Kidney (tissue), 14 donors: ENCODE data around the gene LRRC28. TPM values are rescaled to one million over a fixed set of nuclear protein-coding genes. Genes with fewer than 3 reads are reported as not detected.
A peak's percentile ranks its signal among the peaks of the same experiment; 100 is the strongest.

Source experiments
- DNase-seq, 5 donors: peaks; one replicate each; pipeline ENCODE4 v3.0.0-alpha.2; 2013 to 2020
- FAIRE-seq: peaks from 2 replicates; lab custom pipeline; 2012; peaks lifted over from hg19 to GRCh38; lab: Jason Lieb, UNC
- H3K27ac ChIP-seq, 2 donors: one replicate each; pipeline ENCODE4 v1.7.0; 2013; ENCODE audit warnings: low read depth in 2 of 2, low read length in 2 of 2, inconsistent platforms in 1 of 2
- H3K27me3 ChIP-seq: one replicate; pipeline ENCODE4 v1.7.1; 2013; ENCODE audit warnings: low read length, inconsistent platforms; ENCODE audit not compliant: control insufficient read depth, insufficient read depth
- H3K36me3 ChIP-seq, 3 donors: one replicate each; pipeline versions ENCODE4 v1.7.0 to v1.7.1; 2013; ENCODE audit warnings: low read length in 3 of 3, control low read depth in 1 of 3, inconsistent platforms in 1 of 3; ENCODE audit not compliant: insufficient read depth in 3 of 3, control insufficient read depth in 2 of 3
- H3K4me1 ChIP-seq, 3 donors: one replicate each; pipeline versions ENCODE4 v1.7.0 to v1.7.1; 2013; ENCODE audit warnings: low read length in 3 of 3, inconsistent platforms in 1 of 3, low read depth in 1 of 3; ENCODE audit not compliant: control insufficient read depth in 2 of 3, insufficient read depth in 2 of 3
- H3K4me3 ChIP-seq, 3 donors: one replicate each; pipeline versions ENCODE4 v1.7.0 to v1.8.1; 2013; ENCODE audit warnings: low read length in 3 of 3, control low read depth in 1 of 3, inconsistent platforms in 1 of 3
- H3K9ac ChIP-seq, 3 donors: one replicate each; pipeline versions ENCODE4 v1.7.0 to v1.7.1; 2013; ENCODE audit warnings: low read length in 3 of 3, control low read depth in 1 of 3, inconsistent platforms in 1 of 3
- H3K9me3 ChIP-seq, 3 donors: one replicate each; pipeline versions ENCODE4 v1.7.0 to v1.7.1; 2013; ENCODE audit warnings: low read length in 3 of 3, control low read depth in 1 of 3, inconsistent platforms in 1 of 3; ENCODE audit not compliant: control insufficient read depth in 2 of 3, insufficient read depth in 1 of 3
- intact Hi-C: fragments of 100-400 bp; cut with DNase I; formaldehyde crosslinking; loops from one replicate; pipeline ENCODE4 v1.11.1; 2022
- polyA plus RNA-seq: library from polyadenylated mRNA; stranded (reverse); fragments of 350-450 nt; fragmentation: Illumina TruSeq; extraction: RNeasy Lipid Tissue Mini Kit (QIAGEN cat#74804); gene quantifications from one replicate; pipeline ENCODE4 v1.2.3, GENCODE V29; 2014; ENCODE audit warnings: low read depth, low replicate concordance; ENCODE audit not compliant: insufficient read depth
- total RNA-seq: library from RNA; stranded (reverse); fragmentation: NEBNext Ultra II Directional; extraction: Animal tissue kit (Norgen Biotek cat#: 25700); gene quantifications from one replicate; pipeline ENCODE4 v1.2.1, GENCODE V29; 2021
- TF ChIP-seq, protein P1 (sequence below): IDR thresholded peaks from 3 replicates; pipeline ENCODE4 v1.5.1; 2012; ENCODE audit warnings: mild to moderate bottlenecking, moderate library complexity, borderline replicate concordance; ENCODE audit not compliant: insufficient read depth; ENCODE audit errors: extremely low read depth
- donor health status: control.
- donor health status: control.
- donor health status: control.
- donor health status: control.
- donor health status: control.
- donor health status: DM: yes; HTN: yes; CAD: no.
- donor health status: Normal renal cell carcinoma (clear cell type).

The LRRC28 gene
- total and polyA plus RNA-seq, 2 donors from 2014 or later: 25.5 to 34.7 TPM

DNA sequence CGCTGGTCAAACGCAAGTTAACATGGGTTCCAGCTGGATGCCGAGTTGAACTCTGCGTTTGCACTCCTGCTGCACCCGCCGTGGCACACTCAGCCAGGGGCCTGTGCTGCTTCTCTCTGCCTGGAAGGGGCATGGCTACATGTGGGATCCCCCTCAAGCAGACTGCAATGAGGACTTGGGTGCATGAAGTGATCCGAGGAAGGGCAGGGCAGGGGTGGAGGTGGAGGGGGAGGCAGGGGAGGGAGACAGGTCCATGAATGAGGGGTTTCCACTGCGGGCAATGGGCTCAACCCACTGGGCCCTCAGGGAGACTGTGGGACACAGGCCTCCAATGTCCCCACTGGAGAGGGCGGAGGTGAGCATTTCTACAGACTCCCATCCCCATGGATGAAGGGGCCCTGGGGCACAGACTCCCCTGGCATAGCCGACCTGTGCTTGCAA, 172.9 kb downstream of the LRRC28 start:
- Histone ChIP-seq H3K27ac (no peak overlapping the region), H3K36me3 (no peaks in the 10 kb centered on the region), H3K4me3 (no peak overlapping the region), H3K4me1 (peaks cover 0 to 8% (median 2%) of the 10 kb centered on the region in 3 donors), H3K9me3 (no peaks in the 10 kb centered on the region), H3K27me3 (no peaks in the 10 kb centered on the region), H3K9ac (no peak overlapping the region)
- intact Hi-C loops: no loop called here
- TF ChIP-seq, protein P1, sequence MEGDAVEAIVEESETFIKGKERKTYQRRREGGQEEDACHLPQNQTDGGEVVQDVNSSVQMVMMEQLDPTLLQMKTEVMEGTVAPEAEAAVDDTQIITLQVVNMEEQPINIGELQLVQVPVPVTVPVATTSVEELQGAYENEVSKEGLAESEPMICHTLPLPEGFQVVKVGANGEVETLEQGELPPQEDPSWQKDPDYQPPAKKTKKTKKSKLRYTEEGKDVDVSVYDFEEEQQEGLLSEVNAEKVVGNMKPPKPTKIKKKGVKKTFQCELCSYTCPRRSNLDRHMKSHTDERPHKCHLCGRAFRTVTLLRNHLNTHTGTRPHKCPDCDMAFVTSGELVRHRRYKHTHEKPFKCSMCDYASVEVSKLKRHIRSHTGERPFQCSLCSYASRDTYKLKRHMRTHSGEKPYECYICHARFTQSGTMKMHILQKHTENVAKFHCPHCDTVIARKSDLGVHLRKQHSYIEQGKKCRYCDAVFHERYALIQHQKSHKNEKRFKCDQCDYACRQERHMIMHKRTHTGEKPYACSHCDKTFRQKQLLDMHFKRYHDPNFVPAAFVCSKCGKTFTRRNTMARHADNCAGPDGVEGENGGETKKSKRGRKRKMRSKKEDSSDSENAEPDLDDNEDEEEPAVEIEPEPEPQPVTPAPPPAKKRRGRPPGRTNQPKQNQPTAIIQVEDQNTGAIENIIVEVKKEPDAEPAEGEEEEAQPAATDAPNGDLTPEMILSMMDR: no peak
- FAIRE-seq (no peak), DNase-seq (no peak)

DNA sequence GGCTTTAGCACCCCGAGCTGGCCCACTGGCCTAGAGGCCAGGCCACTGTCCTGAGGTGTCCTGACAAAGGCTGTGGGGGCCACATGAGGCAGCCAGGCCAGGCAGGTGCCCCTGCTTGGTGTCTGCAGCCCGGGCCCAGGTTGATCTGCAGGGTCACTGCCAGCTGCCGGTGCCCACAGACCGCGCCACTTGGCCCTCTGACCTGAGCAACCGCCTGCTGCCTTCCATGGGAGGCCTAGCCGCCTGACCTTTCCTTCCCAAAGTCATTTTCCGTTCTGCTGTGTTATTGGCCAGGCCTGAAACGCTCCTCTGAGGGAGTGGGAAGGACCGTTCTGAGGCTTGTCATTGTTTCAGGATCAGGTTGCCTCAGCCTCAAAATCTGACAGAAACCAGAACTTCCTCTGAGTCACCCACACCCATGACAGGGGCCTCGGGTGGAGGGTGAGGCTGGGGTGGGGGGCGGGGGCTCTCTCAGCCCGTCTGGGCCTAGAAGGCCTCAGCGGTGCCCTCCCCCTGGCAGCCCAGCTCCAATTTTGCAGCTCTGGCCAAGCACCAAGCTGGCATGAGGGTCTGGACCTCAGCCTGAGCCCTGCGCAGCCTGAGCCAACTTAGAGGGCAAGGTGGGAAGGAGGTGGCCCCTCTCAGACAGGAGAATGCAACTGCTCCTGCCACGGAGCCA, 173.8 kb downstream of the LRRC28 start:
- intact Hi-C loops: no loop called here
- Histone ChIP-seq H3K36me3 (no peaks in the 10 kb centered on the region), H3K4me1 (peaks cover 0 to 8% (median 2%) of the 10 kb centered on the region in 3 donors), H3K9me3 (no peaks in the 10 kb centered on the region), H3K27me3 (no peaks in the 10 kb centered on the region), H3K9ac (peak overlapping the region in 1 of 3 donors; percentile 19), H3K4me3 (no peak overlapping the region), H3K27ac (peak overlapping the region; percentile 67 to 82)
- DNase-seq (peak in 2 of 5 donors; percentile 53 to 79), FAIRE-seq (no peak)
- TF ChIP-seq, protein P1: no peak

DNA sequence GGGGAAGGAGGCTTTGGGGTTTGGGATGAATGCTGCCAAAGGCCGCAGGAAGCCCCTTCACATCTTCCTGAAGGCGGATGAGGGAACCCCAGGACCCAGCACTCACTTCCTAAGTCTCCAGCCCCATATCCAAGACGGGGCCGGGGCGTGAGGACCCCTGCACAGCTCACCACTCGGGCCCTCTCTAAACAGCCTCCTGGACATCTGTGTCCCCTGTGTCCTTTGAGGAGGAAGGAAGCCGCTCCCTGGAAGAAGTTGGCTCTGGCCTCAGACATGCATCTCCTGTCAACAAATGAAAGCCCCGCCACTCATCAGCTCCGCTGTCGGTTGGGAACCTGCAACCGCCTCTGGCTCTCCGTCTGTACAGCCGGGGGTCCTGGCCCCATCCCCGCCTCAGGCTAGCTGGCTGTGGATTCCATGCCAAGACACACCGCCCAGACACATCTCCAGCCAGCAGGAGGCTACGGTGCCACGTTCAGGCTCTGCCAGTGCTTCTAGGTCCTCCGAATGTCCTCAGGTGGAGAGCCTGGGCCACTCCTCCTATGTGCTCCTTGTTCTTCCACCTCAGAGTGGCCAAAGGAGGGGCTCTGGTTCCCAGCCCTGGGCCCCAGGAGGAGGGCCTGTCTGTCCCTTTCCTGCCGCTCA, 174.5 kb downstream of the LRRC28 start:
- intact Hi-C loops: no loop called here
- H3K4me1 ChIP-seq: peaks cover 0 to 9% (median 2%) of the 10 kb centered on the region in 3 donors
- TF ChIP-seq, protein P1: no peak
- H3K27ac ChIP-seq: peak overlapping the region; percentile 67 to 82
- no peaks in the 10 kb centered on the region for H3K36me3 ChIP-seq
- H3K9ac ChIP-seq: peak overlapping the region in 1 of 3 donors; percentile 19
- H3K27me3 ChIP-seq: no peaks in the 10 kb centered on the region
- no peaks in the 10 kb centered on the region for H3K9me3 ChIP-seq
- no peak overlapping the region for H3K4me3 ChIP-seq
- DNase-seq (peak in 2 of 5 donors; percentile 35 to 75), FAIRE-seq (no peak)
